SK-MEL-5 (cell line): Measurements from ENCODE around the gene KRT83. TPM values are rescaled to one million over a fixed set of nuclear protein-coding genes. Genes with fewer than 3 reads are reported as not detected.
"Not testable (repeated sequence)": the region's sequence is repeated elsewhere in the genome, so short reads cannot be mapped to it uniquely, and the experiment has no call there.

Source experiments
- DNase-seq: peaks from one replicate; pipeline ENCODE4 v3.0.0-alpha.2; 2016; ENCODE audit warnings: low read depth, low spot score
- in situ Hi-C: cut with HindIII; loops from 2 replicates; pipeline ENCODE4 v1.10.0; 2016; ENCODE audit warnings: low sequenced_read_pairs, high pct_unique_total_duplicates, low pct_unique_long_range_greater_than_20kb
- total RNA-seq: library from RNA; depleted of rRNA; stranded (reverse); fragments of >200 nt; shearing (Covaris generic); gene quantifications from 2 replicates; pipeline ENCODE4 v1.2.3, GENCODE V29; 2014

The KRT83 gene
- total RNA-seq, 1 experiment from 2014 or later = not detected

DNA sequence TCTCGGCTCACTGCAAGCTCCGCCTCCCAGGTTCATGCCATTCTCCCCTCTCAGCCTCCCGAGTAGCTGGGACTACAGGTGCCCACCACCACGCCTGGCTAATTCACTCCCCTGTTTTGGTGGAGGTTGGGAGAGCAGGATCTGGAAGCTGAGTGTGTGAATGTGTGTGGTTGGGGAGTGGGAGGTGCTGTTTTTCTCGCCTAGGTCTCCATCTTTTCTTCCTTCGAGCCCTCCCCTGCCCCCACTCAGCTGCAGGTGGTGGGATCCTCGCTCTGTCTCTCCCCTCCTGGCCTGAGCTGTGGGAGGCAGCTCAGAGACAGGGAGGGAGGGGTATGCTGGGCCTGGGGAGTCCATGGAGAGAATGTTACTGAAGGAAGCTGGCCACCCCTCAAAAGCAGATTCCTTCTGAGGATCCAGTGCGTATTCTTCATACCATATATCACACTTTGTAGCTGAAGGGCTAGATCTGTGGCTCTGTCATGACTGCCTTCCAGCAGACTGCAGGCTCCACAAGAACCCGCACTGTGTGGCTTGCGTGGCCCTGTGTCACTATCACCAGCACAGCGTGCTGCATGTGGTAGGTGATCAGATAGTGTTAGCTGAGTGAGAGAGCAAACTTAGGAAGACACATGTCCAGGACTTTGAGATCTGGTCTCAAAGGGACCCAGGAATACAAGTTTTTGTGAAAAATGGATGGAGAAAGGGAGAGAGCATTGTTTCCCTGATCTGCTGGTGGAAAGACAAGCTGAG lies 2.8 kb downstream of the KRT83 start:
- in situ Hi-C loops = no loop called here
- DNase-seq = no peak

DNA sequence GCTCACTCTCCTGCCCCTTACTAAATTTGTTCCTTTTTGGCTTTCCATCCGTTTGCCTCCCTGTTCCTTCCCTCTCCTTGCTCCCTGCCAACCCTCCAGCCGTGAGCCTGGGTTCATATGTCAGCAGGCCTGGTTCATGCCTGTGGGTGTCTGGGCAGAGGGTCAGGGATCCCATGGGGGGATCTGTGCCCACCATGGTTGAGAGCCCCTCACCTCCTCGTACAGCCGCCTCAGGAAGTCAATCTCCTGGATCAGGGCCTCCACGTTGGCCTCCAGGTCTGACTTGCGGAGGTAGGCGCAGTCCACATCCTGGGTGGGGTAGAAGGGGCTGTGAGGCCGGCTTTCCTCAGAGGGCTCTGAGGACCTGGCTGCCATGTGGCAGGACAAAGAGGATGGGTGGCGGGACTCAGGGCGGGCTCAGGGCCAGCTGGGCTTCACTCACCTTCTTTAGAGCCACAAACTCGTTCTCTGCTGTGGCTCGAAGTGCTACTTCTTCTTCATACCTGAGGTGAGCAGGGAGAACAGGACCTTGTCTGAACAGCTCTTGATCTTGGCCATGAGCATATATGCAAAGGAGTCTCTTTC lies 3.6 kb downstream of the KRT83 start:
- no peak for DNase-seq
- in situ Hi-C loops = no loop called here

DNA sequence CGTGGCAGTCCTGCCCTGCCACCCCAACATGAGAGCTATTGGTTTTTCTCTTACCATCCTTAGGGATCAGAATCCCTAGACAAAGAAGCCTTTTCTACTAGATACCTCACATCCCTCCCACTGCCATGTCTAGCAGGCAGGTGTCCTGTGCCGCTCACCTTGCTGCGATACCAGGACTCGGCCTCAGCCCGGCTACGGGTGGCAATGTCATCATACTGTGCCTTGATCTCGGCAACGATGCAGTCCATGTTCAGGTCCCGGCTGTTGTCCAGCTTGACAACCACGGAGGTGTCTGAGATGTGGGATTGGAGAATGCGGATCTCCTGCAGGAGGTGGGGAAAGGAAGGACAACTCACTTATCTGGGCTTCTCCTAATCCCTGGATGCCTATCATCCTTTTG lies 4.5 kb downstream of the KRT83 start:
- in situ Hi-C loops = no loop called here
- DNase-seq = no peak

DNA sequence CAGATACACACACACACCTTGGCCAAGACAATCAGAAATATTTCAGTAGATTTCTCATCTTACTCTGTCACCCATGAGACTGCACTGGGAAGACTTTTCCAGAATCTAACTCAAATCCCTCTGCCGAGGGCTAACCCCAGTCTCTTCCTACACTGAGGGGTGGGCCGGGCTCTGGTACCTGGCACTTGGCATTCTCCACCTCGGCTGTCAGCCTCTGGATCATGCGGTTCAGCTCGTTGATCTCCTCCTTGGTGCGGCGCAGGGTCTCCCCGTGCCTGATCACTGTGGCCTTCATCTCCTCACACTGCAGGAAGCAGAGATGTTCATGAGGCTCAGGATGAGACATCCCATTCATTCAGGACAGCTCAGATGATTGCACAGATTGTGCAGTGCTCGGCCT lies 4.9 kb downstream of the KRT83 start:
- DNase-seq = no peak
- in situ Hi-C loops = no loop called here

DNA sequence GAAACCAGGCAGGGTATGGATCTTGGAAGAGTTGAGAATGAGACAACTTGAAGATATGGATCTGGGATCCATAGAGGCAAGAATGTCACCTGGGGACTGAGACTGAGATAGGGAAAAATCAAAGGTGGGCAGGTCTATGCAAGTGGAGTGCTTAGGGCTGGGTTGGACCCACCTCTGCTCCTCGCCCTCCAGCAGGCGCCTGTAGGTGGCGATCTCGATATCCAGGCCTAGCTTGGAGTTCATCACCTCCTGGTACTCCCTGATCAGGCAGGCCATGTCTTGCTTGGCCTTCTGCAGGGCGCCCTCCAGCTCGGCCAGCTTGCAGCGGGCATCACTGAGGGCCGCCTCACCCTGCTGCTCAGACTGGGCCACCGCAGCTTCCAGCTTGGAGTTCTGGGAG lies 5.5 kb downstream of the KRT83 start:
- in situ Hi-C loops = not testable (repeated sequence)
- DNase-seq = peak; percentile 73

DNA sequence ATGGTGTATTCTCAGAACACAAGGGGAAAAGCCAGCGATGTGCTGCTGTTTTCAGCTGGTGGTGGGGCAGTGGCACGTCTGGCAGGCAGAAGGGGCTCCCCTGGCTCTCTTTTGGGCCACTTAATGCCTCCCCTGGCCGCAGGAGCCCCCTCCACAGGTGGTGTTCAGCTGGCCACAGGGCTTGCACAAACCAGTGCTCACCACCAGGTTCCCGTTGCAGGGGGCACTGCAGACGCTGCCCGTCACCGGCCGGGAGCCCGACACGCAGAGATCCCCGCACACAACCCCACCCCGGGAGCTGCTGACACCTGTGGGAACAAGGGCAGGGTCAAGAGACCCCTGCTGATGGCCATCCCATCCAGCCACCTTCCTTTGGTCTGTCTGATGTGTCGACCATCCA lies 6.7 kb downstream of the KRT83 start:
- in situ Hi-C loops = no loop called here
- no peak for DNase-seq

DNA sequence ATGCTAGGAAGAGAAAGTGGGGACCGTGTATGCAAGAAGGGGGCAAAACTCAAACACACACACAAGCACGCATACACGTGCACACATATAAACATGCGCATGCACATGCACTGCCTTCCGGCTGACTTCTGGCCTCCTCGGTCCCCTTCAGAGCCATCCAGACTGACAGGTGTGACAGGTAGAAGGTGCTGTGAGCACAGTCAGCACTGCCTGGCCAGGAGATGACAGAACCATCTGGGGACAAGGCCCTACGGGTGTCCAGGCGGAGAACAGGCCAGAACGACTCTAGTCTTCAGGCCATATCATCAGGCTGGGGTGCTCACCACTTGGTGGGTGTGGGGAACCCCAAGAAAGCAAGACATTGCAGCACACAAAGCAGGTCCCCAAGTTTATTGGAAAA lies 7.3 kb downstream of the KRT83 start:
- in situ Hi-C loops = no loop called here
- no peak for DNase-seq

DNA sequence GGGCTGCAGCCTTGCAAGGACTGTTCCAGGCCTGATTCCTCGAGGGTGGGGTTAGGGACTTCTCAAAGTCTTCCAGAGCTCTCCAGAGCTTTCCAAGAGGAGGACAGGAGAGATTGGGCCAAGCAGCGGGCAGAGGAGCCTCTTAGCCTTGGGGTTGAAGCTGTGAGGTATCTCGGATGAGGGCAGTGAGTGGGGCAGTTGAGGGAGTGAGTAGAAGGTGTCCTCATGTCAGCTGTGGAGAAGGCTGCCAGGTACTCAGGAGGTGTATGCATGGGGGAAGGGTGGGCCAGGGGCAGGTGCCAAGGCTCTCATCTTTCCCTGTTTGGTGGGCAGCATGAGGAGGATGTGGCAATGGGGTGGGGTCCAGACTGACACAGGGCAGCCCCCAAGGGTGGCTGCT lies 7.7 kb downstream of the KRT83 start:
- in situ Hi-C loops = no loop called here
- DNase-seq = no peak

DNA sequence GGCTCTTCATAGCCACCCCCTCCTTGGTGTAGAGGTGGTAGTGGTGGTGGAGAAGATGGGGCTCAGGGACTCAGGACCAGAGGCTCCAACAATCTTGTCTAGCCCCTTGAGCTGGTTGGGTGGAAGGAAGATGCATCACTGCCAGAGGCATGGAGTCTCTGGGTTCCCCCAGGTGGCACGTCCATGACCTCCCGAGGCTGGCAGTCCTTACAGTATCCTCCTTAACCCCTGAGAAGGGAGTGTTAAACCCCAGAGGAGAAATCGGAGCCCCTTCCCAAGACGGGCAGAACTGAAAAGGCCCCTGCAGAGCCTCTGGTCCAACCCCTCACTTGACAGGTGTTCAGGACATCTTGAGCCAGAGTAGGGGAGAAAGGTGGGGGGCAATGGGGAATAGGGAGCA lies 9.1 kb downstream of the KRT83 start:
- no peak for DNase-seq
- in situ Hi-C loops = no loop called here

DNA sequence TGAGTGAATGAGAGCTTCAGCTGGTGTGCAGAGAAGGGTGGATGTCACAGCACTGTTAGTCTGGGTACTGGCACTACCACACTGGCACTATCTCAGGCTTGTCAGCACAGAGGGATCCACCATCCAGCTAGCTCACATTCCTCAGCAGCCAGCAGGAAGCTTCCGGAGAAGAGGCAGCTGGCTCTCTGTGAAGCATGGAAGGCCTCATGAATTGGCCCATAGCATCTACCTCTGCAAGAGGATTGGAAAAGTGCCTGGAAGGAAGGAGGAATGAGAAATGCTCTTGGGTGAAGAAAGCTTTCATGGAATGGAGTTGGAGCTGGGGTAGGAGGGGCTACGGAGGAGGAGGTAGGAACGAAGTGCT lies 9.9 kb downstream of the KRT83 start:
- in situ Hi-C loops = no loop called here
- no peak for DNase-seq

DNA sequence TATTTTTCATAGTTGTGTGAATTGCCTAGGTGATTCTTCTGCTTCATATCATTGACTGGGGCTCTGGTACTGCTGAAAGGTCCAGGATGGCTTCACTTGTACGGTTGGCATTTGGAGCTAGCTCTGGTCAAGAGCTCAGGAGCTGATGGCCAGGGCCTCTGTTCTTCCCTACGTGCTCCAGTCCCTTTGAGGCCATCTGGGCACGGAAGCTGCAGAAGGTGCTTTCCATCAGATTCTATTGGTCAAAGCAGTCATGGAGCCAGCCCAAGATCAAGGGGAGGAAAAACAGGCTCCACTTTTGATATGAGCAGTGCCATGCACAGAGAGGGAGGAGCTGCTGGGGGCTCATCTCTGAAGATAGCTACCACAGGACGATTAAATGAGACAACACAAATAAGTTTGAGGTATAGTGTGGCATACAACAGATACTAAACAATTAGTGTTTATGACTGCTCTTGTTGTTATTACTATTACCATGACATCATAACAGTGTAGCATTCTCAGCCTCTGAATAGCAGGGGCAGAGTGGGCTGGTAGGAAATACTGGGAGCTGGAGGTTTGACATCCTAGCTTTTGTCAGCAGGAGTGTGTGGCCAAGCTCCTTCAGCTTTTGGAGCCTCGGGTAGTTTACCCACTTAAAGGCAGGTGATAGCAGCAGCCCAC lies 10.4 kb downstream of the KRT83 start:
- in situ Hi-C loops = no loop called here
- DNase-seq = no peak

DNA sequence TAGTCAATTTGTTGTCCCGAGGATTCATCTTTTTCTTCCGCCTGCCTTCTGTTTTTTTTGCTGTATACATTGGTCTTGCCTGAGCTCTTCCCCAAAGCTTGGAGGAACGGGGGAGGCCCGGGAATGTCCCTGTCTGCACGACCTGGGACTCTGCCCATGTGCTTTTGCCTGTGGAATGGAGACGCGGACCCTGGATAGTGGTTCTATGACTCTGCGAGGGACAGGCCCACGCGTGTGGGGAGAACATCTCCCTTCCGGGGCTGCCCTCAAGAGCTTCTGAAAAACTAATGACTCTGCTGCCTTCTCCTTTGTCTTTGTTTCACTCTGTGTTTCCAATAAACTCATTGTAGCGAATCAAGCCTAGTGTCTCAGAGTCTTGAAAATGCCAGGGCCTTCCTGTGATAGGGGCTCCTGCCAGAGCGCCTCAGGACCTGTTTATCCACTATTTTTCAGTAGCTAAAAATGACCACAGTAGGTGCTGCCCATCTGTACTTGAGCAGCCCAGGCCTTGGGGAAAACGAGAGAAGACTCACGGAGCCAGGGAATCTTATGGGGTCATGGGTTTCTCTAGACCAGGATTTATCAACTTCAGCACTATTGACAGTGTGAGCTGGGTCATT lies 12.3 kb downstream of the KRT83 start:
- in situ Hi-C loops = no loop called here
- no peak for DNase-seq

DNA sequence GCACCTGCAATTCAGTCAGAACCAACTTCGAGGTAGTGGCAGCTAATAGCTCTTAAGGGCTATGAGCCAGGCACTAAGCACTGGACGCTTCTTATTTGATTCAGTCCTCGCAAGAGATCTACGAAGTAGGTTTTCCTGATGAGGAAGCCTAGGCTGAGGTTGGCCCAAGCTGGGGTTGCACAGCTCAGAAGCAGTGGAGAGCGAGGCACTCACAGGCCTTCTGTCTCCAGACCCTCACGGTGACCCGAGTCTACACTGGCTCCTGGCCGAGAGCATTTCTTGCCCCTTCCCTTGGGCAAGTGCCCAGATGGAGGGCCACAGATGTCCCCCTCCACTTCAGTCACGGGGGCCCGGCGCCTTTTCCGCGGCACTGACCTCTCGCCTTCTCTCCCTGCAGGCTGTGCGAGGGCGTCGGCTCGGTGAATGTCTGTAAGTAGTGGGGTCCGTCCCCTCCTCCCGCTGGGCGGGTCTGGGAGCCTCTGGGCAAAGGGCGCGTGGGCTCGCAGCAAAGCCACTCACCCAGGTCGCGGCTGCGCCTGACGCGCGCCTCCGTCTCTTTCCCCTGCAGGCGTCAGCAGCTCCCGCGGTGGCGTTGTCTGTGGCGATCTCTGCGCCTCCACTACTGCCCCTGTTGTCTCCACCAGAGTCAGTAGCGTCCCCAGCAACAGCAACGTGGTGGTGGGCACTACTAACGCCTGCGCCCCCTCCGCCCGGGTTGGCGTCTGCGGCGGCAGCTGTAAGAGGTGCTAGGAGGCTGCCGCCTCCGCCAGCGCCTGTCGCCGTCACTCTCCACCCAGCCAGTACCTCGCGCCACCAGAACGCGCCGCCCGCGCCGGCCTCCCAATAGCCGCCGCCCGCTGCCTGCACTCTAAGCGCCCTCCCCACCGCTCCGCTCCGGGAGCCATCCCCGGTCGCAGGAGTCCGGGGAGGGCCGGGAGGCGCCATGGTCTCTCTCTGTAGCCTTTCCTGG lies 13.1 kb downstream of the KRT83 start:
- in situ Hi-C loops = no loop called here
- no peak for DNase-seq

DNA sequence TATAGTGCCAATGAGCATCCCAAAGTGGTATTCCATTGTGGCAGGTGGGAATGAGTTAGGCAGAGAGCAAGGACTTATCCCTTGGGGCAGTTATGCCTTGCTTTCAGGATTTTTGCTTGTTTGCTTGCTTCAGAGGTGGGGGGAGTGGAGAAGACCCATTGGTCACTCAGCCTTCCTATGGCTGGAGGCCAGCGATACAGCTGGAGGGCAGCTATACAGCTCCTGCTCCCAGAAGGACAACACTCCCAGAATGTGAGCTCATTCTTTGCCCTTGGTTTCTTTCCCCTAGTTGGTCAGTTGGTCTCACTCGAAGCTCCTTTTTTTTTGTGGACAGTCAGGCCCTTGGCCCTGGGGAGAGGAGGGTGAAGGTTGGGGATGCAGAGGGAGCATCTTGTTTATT lies 14.5 kb downstream of the KRT83 start:
- in situ Hi-C loops = no loop called here
- no peak for DNase-seq

DNA sequence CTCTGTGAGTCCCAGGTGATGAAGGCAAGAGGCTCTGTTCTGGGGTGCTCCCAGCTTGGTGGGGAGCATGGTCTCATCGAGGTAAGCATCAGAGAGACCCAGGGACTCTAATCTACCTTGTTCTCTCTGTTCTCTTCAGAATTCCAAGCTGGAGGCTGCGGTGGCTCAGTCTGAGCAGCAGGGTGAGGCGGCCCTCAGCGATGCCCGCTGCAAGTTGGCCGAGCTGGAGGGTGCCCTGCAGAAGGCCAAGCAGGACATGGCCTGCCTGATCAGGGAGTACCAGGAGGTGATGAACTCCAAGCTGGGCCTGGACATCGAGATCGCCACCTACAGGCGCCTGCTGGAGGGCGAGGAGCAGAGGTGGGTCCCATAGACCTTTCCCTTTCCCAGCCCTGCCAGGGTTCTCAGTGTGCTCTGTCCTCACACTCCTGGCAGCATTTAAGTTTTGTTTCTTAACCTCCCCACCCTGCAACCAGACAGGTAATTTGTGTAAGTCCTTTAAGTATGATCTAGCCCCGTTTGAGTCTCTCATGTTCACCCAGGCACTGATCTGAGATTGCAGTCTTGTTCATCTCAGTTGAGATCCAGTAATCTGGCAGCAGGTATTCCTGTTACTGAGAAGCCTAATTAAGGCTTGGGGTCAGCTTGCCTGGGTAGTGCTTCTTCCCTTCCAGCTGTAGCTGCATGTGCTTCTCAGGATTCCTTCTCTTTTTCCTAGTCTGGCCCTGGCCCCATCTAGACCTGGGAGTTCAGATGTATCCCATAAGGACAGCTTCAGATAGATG lies 15.1 kb downstream of the KRT83 start:
- peak; percentile 17 for DNase-seq
- in situ Hi-C loops = no loop called here

DNA sequence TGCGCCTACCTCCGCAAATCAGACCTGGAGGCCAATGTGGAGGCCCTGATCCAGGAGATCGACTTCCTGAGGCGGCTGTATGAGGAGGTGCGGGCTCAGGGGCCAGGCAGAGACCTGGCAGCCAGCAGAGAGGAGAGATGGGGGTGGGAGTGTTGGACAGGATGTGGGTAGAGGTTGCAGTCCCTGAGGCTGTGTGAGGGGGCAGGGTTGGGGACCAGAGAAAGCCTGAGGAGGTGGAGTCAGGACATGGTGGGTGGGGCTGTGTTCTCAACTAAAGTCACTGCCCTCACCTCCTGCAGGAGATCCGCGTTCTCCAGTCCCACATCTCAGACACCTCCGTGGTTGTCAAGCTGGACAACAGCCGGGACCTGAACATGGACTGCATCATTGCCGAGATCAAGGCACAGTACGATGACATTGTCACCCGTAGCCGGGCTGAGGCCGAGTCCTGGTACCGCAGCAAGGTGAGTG lies 16.2 kb downstream of the KRT83 start:
- DNase-seq = not testable (repeated sequence)

More for the DNA sequence above, 16.2 kb downstream of the KRT83 start:
- in situ Hi-C loops = not testable (repeated sequence)
